HepG2 (cell line): ENCODE measurements around the gene ZFYVE28. TPM values are rescaled to one million over a fixed set of nuclear protein-coding genes. Genes with fewer than 3 reads are reported as not detected.

Source experiments
- CBFB ChIP-seq: sonication (generic); formaldehyde crosslinking; IDR thresholded peaks from 2 replicates; pipeline ENCODE4 v1.4.0; 2020; ENCODE audit warnings: missing genetic modification reagents
- CBX2 ChIP-seq, 2 experiments: fragments of 200-600 bp in 1 of 2; sonication (generic); formaldehyde crosslinking in 1 of 2; IDR thresholded peaks; 2 replicates each; pipeline versions ENCODE4 v1.7.0 to v1.8.1; 2018 to 2022; ENCODE audit warnings: low read depth in 2 of 2, low read length in 1 of 2, mild to moderate bottlenecking in 1 of 2, missing genetic modification reagents in 1 of 2
- CEBPG ChIP-seq: IDR thresholded peaks from 2 replicates; pipeline ENCODE4 v1.6.1; 2016
- ETV5 ChIP-seq: IDR thresholded peaks from 2 replicates; pipeline ENCODE4 v1.6.1; 2018; ENCODE audit warnings: missing biosample characterization, missing genetic modification reagents, inconsistent platforms, borderline replicate concordance
- FOXO1 ChIP-seq: sonication (generic); formaldehyde crosslinking; IDR thresholded peaks from 2 replicates; pipeline ENCODE4 v1.4.0; 2020; ENCODE audit warnings: missing genetic modification reagents
- FUBP1 ChIP-seq: sonication (generic); formaldehyde crosslinking; IDR thresholded peaks from 2 replicates; pipeline ENCODE4 v1.5.1; 2020; ENCODE audit warnings: missing genetic modification reagents, mild to moderate bottlenecking, borderline replicate concordance
- KDM5B ChIP-seq: sonication (generic); formaldehyde crosslinking; IDR thresholded peaks from 2 replicates; pipeline ENCODE4 v1.4.0; 2020; ENCODE audit warnings: missing genetic modification reagents, mild to moderate bottlenecking, borderline replicate concordance
- MEF2D ChIP-seq: sonication (generic); formaldehyde crosslinking; IDR thresholded peaks from 2 replicates; pipeline ENCODE4 v1.5.1; 2020; ENCODE audit warnings: mild to moderate bottlenecking, missing genetic modification reagents
- NCOA5 ChIP-seq: sonication (generic); formaldehyde crosslinking; IDR thresholded peaks from 2 replicates; pipeline ENCODE4 v1.4.0; 2020; ENCODE audit warnings: missing genetic modification reagents
- NFYB ChIP-seq: sonication (generic); formaldehyde crosslinking; IDR thresholded peaks from 2 replicates; pipeline ENCODE4 v1.4.0; 2020; ENCODE audit warnings: missing genetic modification reagents
- PLRG1 ChIP-seq: fragments of 450-650 bp; conservative IDR thresholded peaks from 2 replicates; pipeline ENCODE4 v1.6.1; 2016
- RAD51 ChIP-seq: fragments of 450-650 bp; IDR thresholded peaks from 2 replicates; pipeline ENCODE4 v1.6.1; 2016; ENCODE audit warnings: borderline replicate concordance
- SNRNP70 ChIP-seq: fragments of 200-400 bp; formaldehyde crosslinking; IDR thresholded peaks from 2 replicates; pipeline ENCODE4 v1.6.1; 2017; ENCODE audit warnings: mild to moderate bottlenecking, low read depth, low read length, moderate library complexity
- THYN1 ChIP-seq: sonication (generic); formaldehyde crosslinking; IDR thresholded peaks from 2 replicates; pipeline ENCODE4 v1.8.1; 2023; ENCODE audit warnings: low read depth, mild to moderate bottlenecking, moderate library complexity, missing genetic modification reagents, borderline replicate concordance
- UBTF ChIP-seq: sonication (generic); formaldehyde crosslinking; IDR thresholded peaks from 2 replicates; pipeline ENCODE4 v1.4.0; 2020; ENCODE audit warnings: mild to moderate bottlenecking, missing genetic modification reagents
- WIZ ChIP-seq: sonication (generic); formaldehyde crosslinking; IDR thresholded peaks from 2 replicates; pipeline ENCODE4 v1.5.1; 2020; ENCODE audit warnings: mild to moderate bottlenecking, missing genetic modification reagents
- ZMYM4 ChIP-seq: sonication (generic); formaldehyde crosslinking; IDR thresholded peaks from 2 replicates; pipeline ENCODE4 v1.8.1; 2023; ENCODE audit warnings: mild to moderate bottlenecking, missing genetic modification reagents
- ZNF232 ChIP-seq: sonication (generic); formaldehyde crosslinking; IDR thresholded peaks from 2 replicates; pipeline ENCODE4 v1.4.0; 2020; ENCODE audit warnings: missing genetic modification reagents, borderline replicate concordance
- ZNF260 ChIP-seq: sonication (generic); formaldehyde crosslinking; IDR thresholded peaks from 2 replicates; pipeline ENCODE4 v1.4.0; 2020; ENCODE audit warnings: missing genetic modification reagents, low read depth, mild to moderate bottlenecking, borderline replicate concordance
- ZNF572 ChIP-seq: sonication (generic); formaldehyde crosslinking; IDR thresholded peaks from 2 replicates; pipeline ENCODE4 v1.5.1; 2020; ENCODE audit warnings: mild to moderate bottlenecking, missing genetic modification reagents
- ZNF782 ChIP-seq: sonication (generic); formaldehyde crosslinking; IDR thresholded peaks from 2 replicates; pipeline ENCODE4 v1.4.0; 2020; ENCODE audit warnings: missing genetic modification reagents, mild to moderate bottlenecking, borderline replicate concordance
- ZNF83 ChIP-seq: sonication (generic); formaldehyde crosslinking; IDR thresholded peaks from 2 replicates; pipeline ENCODE4 v1.4.0; 2020; ENCODE audit warnings: missing genetic modification reagents, mild to moderate bottlenecking, borderline replicate concordance
- ZNF883 ChIP-seq: sonication (generic); formaldehyde crosslinking; IDR thresholded peaks from 2 replicates; pipeline ENCODE4 v1.5.1; 2020; ENCODE audit warnings: mild to moderate bottlenecking, missing genetic modification reagents; ENCODE audit errors: not compliant biosample characterization
- polyA plus RNA-seq, 8 experiments: library from polyadenylated mRNA; depleted of rRNA in 3 of 8; stranded (reverse) in 7 of 8; unstranded in 1 of 8; fragments of >200 nt; fragmentation: Illumina TruSeq in 4 of 8; extraction: Trizol in 4 of 8; gene quantifications; 2 replicates each; pipeline versions ENCODE4 v1.2.1 to v1.2.3, GENCODE V29; 2011 to 2016; ENCODE audit warnings: low read depth in 4 of 8, missing spikeins in 1 of 8, mixed read lengths in 1 of 8; ENCODE audit not compliant: insufficient read depth in 1 of 8
- total RNA-seq, 5 experiments: library from RNA; depleted of rRNA; stranded (reverse); fragments of >200 nt; fragmentation: Illumina TruSeq; extraction: Trizol; gene quantifications; 2 replicates each; pipeline ENCODE4 v1.2.3, GENCODE V29; 2016; ENCODE audit warnings: low read depth in 1 of 5
- TF ChIP-seq, protein P1 (sequence below): IDR thresholded peaks from 2 replicates; pipeline ENCODE4 v1.6.1; 2016; ENCODE audit warnings: low read depth

Gene ZFYVE28
- total and polyA plus RNA-seq, 2 of the 13 experiments (the other 11 are each of a cell fraction or from before 2014, with no cell fraction given), result 0.12 to 0.22 TPM

DNA sequence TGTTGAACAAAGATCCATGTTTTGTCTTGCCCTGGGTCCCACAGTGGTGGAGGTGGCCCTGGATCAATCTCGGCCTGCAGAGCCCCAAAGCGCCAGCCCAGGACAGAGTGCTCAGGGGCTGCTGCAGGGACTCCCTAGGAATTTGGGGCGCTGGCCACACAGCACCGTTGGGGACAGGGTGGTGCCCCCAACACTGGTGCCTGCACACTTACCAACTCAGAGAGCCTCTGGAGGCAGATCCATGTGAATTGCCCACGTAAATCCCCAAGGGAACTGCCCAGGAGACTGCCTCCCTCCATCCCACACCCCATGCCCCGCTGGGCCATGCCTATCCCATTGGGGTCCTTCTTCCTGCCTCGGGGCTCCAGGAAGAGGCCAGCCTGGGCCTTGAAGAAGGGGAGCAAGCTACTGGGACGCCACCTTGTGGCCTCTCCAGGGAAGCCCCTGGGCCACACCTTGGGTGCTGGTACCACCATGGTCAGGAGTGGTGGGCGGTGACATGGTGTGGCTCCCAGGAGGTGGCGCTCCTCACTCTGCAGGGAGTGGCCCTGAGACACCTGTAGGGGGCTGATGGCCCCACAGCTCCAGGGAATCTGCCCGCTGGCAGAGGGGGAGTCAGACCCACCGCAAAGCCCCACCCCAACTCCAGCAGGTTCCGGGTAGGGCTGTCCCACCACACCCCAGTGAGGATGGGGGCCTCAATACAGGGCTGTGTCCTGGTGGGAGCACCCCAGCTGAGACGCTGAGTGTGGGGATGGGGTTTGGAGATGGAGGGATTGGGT, 23.1 kb upstream of the ZFYVE28 start (continued):
- TF ChIP-seq, protein P1, sequence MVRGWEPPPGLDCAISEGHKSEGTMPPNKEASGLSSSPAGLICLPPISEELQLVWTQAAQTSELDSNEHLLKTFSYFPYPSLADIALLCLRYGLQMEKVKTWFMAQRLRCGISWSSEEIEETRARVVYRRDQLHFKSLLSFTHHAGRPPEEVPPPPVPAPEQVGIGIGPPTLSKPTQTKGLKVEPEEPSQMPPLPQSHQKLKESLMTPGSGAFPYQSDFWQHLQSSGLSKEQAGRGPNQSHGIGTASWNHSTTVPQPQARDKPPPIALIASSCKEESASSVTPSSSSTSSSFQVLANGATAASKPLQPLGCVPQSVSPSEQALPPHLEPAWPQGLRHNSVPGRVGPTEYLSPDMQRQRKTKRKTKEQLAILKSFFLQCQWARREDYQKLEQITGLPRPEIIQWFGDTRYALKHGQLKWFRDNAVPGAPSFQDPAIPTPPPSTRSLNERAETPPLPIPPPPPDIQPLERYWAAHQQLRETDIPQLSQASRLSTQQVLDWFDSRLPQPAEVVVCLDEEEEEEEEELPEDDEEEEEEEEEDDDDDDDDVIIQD (CRISPR knock-in tag), result peak; percentile 24; the same call in 1 of the 2 replicates
- TF ChIP-seq WIZ (CRISPR knock-in tag) (no peak), ZNF83 (CRISPR knock-in tag) (no peak), SNRNP70 (no peak), ZNF782 (peak; percentile 59; the same call in 1 of the 2 replicates), THYN1 (CRISPR knock-in tag) (no peak), ZNF260 (CRISPR knock-in tag) (0 out of 2 replicates have a peak, but pooled peaks have one; percentile 63), CEBPG (CRISPR knock-in tag) (no peak), KDM5B (CRISPR knock-in tag) (peak; percentile 71; the same call in 1 of the 2 replicates), MEF2D (CRISPR knock-in tag) (peak; percentile 50; the same call in 1 of the 2 replicates), ZNF572 (0 out of 2 replicates have a peak, but pooled peaks have one; percentile 38), ZMYM4 (CRISPR knock-in tag) (peak; percentile 63; the same call in 1 of the 2 replicates), CBX2 (IDR thresholded peaks at IDR 0.05; ENCODE audit: low read depth, low read length) (no peak), CBX2 (CRISPR knock-in tag; IDR thresholded peaks at IDR 0.05; ENCODE audit: low read depth) (0 out of 2 replicates have a peak, but pooled peaks have one; percentile 39), FUBP1 (no peak), ZNF883 (peak; percentile 76), RAD51 (no peak), PLRG1 (no peak), NFYB (CRISPR knock-in tag) (no peak), FOXO1 (CRISPR knock-in tag) (0 out of 2 replicates have a peak, but pooled peaks have one; percentile 30), CBFB (CRISPR knock-in tag) (peak; percentile 56; the same call in 1 of the 2 replicates), UBTF (CRISPR knock-in tag) (peak; percentile 61), NCOA5 (CRISPR knock-in tag) (no peak), ETV5 (0 out of 2 replicates have a peak, but pooled peaks have one; percentile 9), ZNF232 (CRISPR knock-in tag) (no peak)
